H1 (cell line): ENCODE data around the gene POLH. TPM values are rescaled to one million over a fixed set of nuclear protein-coding genes. Genes with fewer than 3 reads are reported as not detected.

ENCODE experiments used
- CTCF ChIA-PET: fragments of 300-600 bp; sonication (Branson Sonifier 250); formaldehyde crosslinking; loops from one replicate; lab custom pipeline; 2021; ENCODE audit not compliant: partially characterized antibody; lab: Charles Lee
- POLR2A ChIA-PET: fragments of 300-600 bp; sonication (Branson Sonifier 250); formaldehyde crosslinking; loops from one replicate; lab custom pipeline; 2021; ENCODE audit warnings: inconsistent platforms; ENCODE audit not compliant: partially characterized antibody; lab: Charles Lee
- DNase-seq, 2 experiments: peaks; one replicate each; pipeline versions ENCODE4 v3.0.0 to v3.0.0-alpha.2; 2010 to 2022; ENCODE audit warnings: low spot score in 2 of 2, low read depth in 1 of 2, mixed read lengths in 1 of 2
- FAIRE-seq: peaks from 2 replicates; lab custom pipeline; 2011; peaks lifted over from hg19 to GRCh38; lab: Jason Lieb, UNC
- H2AFZ ChIP-seq: 2 replicates; pipeline ENCODE4 v1.8.1; 2012; ENCODE audit warnings: low read length, inconsistent platforms
- H2AK5ac ChIP-seq: 2 replicates; pipeline ENCODE4 v1.6.1; 2013; ENCODE audit warnings: low read depth, low read length
- H2BK120ac ChIP-seq: replicated peaks from 2 replicates; pipeline ENCODE3; 2013; ENCODE audit warnings: low read depth, low read length, inconsistent platforms
- H2BK12ac ChIP-seq: 2 replicates; pipeline ENCODE4 v1.6.1; 2013; ENCODE audit warnings: low read depth, low read length
- H2BK15ac ChIP-seq: 2 replicates; pipeline ENCODE4 v1.6.1; 2013; ENCODE audit warnings: low read length
- H2BK20ac ChIP-seq: 2 replicates; pipeline ENCODE4 v1.6.1; 2013; ENCODE audit warnings: low read length
- H2BK5ac ChIP-seq: 2 replicates; pipeline ENCODE4 v1.6.1; 2013; ENCODE audit warnings: low read depth, low read length
- H3K14ac ChIP-seq: 2 replicates; pipeline ENCODE4 v1.6.1; 2013; ENCODE audit warnings: inconsistent platforms; ENCODE audit not compliant: insufficient read length
- H3K18ac ChIP-seq: 2 replicates; pipeline ENCODE4 v1.6.1; 2013; ENCODE audit warnings: low read length; ENCODE audit errors: extremely low read depth
- H3K23ac ChIP-seq: 2 replicates; pipeline ENCODE4 v1.6.1; 2013; ENCODE audit warnings: inconsistent platforms; ENCODE audit not compliant: insufficient read length
- H3K23me2 ChIP-seq: 2 replicates; pipeline ENCODE4 v1.6.1; 2013; ENCODE audit warnings: low read depth, low read length
- H3K27ac ChIP-seq: 2 replicates; pipeline ENCODE4 v1.6.1; 2011; ENCODE audit warnings: low read depth, low read length, inconsistent platforms
- H3K27me3 ChIP-seq, 4 experiments: replicated peaks in 1 of 4; 1 replicate in 1 of 4; 2 replicates in 3 of 4; pipeline versions ENCODE4 v1.6.1 to v1.8.1; 2011 to 2013; ENCODE audit warnings: low read length in 3 of 4, mild to moderate bottlenecking in 3 of 4, inconsistent platforms in 2 of 4, mixed read lengths in 2 of 4, moderate library complexity in 1 of 4; ENCODE audit not compliant: control insufficient read depth in 3 of 4, insufficient read depth in 3 of 4; ENCODE audit errors: extremely low read depth in 1 of 4
- H3K36me3 ChIP-seq, 4 experiments: 2 replicates each; pipeline versions ENCODE4 v1.6.1 to v1.8.1; 2011 to 2013; ENCODE audit warnings: mild to moderate bottlenecking in 4 of 4, low read length in 3 of 4, moderate library complexity in 2 of 4, control low read depth in 1 of 4, inconsistent platforms in 1 of 4; ENCODE audit not compliant: insufficient read depth in 4 of 4, control insufficient read depth in 2 of 4
- H3K4ac ChIP-seq: replicated peaks from 2 replicates; pipeline ENCODE3; 2013; ENCODE audit warnings: low read length, low read depth, mixed read lengths, inconsistent platforms; ENCODE audit not compliant: insufficient read length
- H3K4me1 ChIP-seq, 4 experiments: replicated peaks in 1 of 4; 1 replicate in 1 of 4; 2 replicates in 3 of 4; pipeline versions ENCODE4 v1.6.1 to v1.8.1; 2011 to 2013; ENCODE audit warnings: low read length in 3 of 4, inconsistent platforms in 2 of 4, mixed read lengths in 1 of 4; ENCODE audit not compliant: insufficient read depth in 4 of 4, control insufficient read depth in 3 of 4
- H3K4me2 ChIP-seq, 2 experiments: 2 replicates each; pipeline versions ENCODE4 v1.6.1 to v1.8.1; 2011 to 2013; ENCODE audit warnings: low read depth in 2 of 2, low read length in 2 of 2, control low read depth in 1 of 2, inconsistent platforms in 1 of 2, mild to moderate bottlenecking in 1 of 2; ENCODE audit not compliant: insufficient read depth in 1 of 2
- H3K4me3 ChIP-seq, 4 experiments: fragments of 200-600, 300-600 bp in 1 of 4; sonication (generic), shearing (Covaris generic), sonication (Bioruptor Twin) in 1 of 4; 2 replicates each; pipeline versions ENCODE4 v1.5.1 to v1.8.1; 2011 to 2016; ENCODE audit warnings: low read length in 4 of 4, low read depth in 3 of 4, control low read depth in 2 of 4, inconsistent platforms in 2 of 4, mild to moderate bottlenecking in 2 of 4, mixed read lengths in 1 of 4, moderate library complexity in 1 of 4; ENCODE audit not compliant: insufficient read depth in 2 of 4; ENCODE audit errors: extremely low read depth in 1 of 4
- H3K56ac ChIP-seq: replicated peaks from 2 replicates; pipeline ENCODE3; 2013; ENCODE audit warnings: low read depth, mild to moderate bottlenecking, mixed read lengths, low read length, inconsistent platforms; ENCODE audit not compliant: insufficient read length
- H3K79me1 ChIP-seq: 2 replicates; pipeline ENCODE4 v1.6.1; 2013; ENCODE audit warnings: low read depth, low read length, control low read depth
- H3K79me2 ChIP-seq, 2 experiments: 2 replicates each; pipeline versions ENCODE4 v1.6.1 to v1.8.1; 2012 to 2013; ENCODE audit warnings: low read length in 2 of 2, mild to moderate bottlenecking in 2 of 2, inconsistent platforms in 1 of 2; ENCODE audit not compliant: insufficient read depth in 2 of 2, control insufficient read depth in 1 of 2
- H3K9ac ChIP-seq, 4 experiments: replicated peaks in 1 of 4; 1 replicate in 1 of 4; 2 replicates in 3 of 4; pipeline versions ENCODE4 v1.6.1 to v1.8.1; 2011 to 2013; ENCODE audit warnings: low read depth in 3 of 4, low read length in 3 of 4, control low read depth in 2 of 4, mild to moderate bottlenecking in 2 of 4, moderate library complexity in 2 of 4, inconsistent platforms in 1 of 4; ENCODE audit errors: extremely low read depth in 1 of 4
- H3K9me3 ChIP-seq, 2 experiments: 2 replicates each; pipeline versions ENCODE4 v1.6.1 to v1.8.1; 2012 to 2013; ENCODE audit warnings: mild to moderate bottlenecking in 2 of 2, moderate library complexity in 2 of 2, control low read depth in 1 of 2, inconsistent platforms in 1 of 2, low read depth in 1 of 2, low read length in 1 of 2, mixed read lengths in 1 of 2; ENCODE audit not compliant: insufficient read depth in 2 of 2
- H4K20me1 ChIP-seq, 2 experiments: replicated peaks in 1 of 2; 2 replicates each; pipeline versions ENCODE3 to v1.8.1; 2011 to 2013; ENCODE audit warnings: inconsistent platforms in 2 of 2, low read length in 2 of 2, mild to moderate bottlenecking in 1 of 2; ENCODE audit not compliant: insufficient read depth in 2 of 2, control insufficient read depth in 1 of 2
- H4K5ac ChIP-seq: 2 replicates; pipeline ENCODE4 v1.6.1; 2013; ENCODE audit warnings: low read length, low read depth, mixed read lengths, inconsistent platforms; ENCODE audit not compliant: insufficient read length
- H4K8ac ChIP-seq: 2 replicates; pipeline ENCODE4 v1.8.0; 2013; ENCODE audit warnings: mild to moderate bottlenecking, moderate library complexity, low read length, inconsistent platforms; ENCODE audit not compliant: insufficient read depth; ENCODE audit errors: extremely low read depth
- H4K91ac ChIP-seq: replicated peaks from 2 replicates; pipeline ENCODE3; 2013; ENCODE audit warnings: low read length, mixed read lengths, inconsistent platforms; ENCODE audit not compliant: insufficient read length
- CBX5 ChIP-seq: fragments of 300-800, 300-1000 bp; sonication (generic); IDR thresholded peaks from 2 replicates; pipeline ENCODE4 v1.7.1; 2016; ENCODE audit warnings: antibody characterized with exemption, low read length, low read depth
- CEBPB ChIP-seq: IDR thresholded peaks from 2 replicates; pipeline ENCODE4 v1.6.1; 2012; ENCODE audit warnings: low read depth, low read length
- CHD2 ChIP-seq: IDR thresholded peaks from 2 replicates; pipeline ENCODE4 v1.6.1; 2012; ENCODE audit warnings: low read length, improper control_type of control experiment
- EGR1 ChIP-seq: IDR thresholded peaks from 2 replicates; pipeline ENCODE4 v1.6.1; 2011; ENCODE audit warnings: low read depth, low read length, borderline replicate concordance
- EP300 ChIP-seq, 2 experiments: IDR thresholded peaks; 1 replicate in 1 of 2; 2 replicates in 1 of 2; pipeline ENCODE4 v1.6.1; 2011 to 2012; ENCODE audit warnings: low read depth in 2 of 2, low read length in 2 of 2, mild to moderate bottlenecking in 2 of 2, borderline replicate concordance in 1 of 2, inconsistent platforms in 1 of 2, moderate library complexity in 1 of 2
- JUND ChIP-seq: IDR thresholded peaks from 2 replicates; pipeline ENCODE4 v1.6.1; 2011; ENCODE audit warnings: mild to moderate bottlenecking, improper control_type of control experiment, low read length
- POU5F1 ChIP-seq: IDR thresholded peaks from 2 replicates; pipeline ENCODE4 v1.6.1; 2011; ENCODE audit warnings: low read depth, mild to moderate bottlenecking, low read length, moderate library complexity
- RXRA ChIP-seq: IDR thresholded peaks from 2 replicates; pipeline ENCODE4 v1.6.1; 2011; ENCODE audit warnings: low read depth, mild to moderate bottlenecking, low read length, moderate library complexity; ENCODE audit not compliant: insufficient read depth
- TCF12 ChIP-seq: IDR thresholded peaks from 2 replicates; pipeline ENCODE4 v1.6.1; 2011; ENCODE audit warnings: low read depth, mild to moderate bottlenecking, low read length
- TEAD4 ChIP-seq: IDR thresholded peaks from 2 replicates; pipeline ENCODE4 v1.6.1; 2012; ENCODE audit warnings: low read depth, low read length, inconsistent platforms, mixed read lengths
- WGBS, 2 experiments: shearing (Covaris generic) in 1 of 2; methylation state at CpG; one replicate each; pipeline versions ENCODE4 v1.1.6 to v1.1.7; 2013 to 2015; ENCODE audit warnings: low lambda C conversion rate in 2 of 2, mixed read lengths in 2 of 2, inconsistent platforms in 1 of 2, low coverage in 1 of 2, missing lambda C conversion rate in 1 of 2; ENCODE audit not compliant: insufficient replicate concordance in 2 of 2, insufficient coverage in 1 of 2, insufficient read length in 1 of 2; ENCODE audit errors: extremely low coverage in 1 of 2, missing lambda C conversion rate in 1 of 2; 5-methylcytosine and 5-hydroxymethylcytosine counted together
- polyA plus RNA-seq, 7 experiments: library from polyadenylated mRNA; depleted of rRNA in 3 of 7; stranded (reverse) in 5 of 7; unstranded in 2 of 7; fragments of >200 nt in 5 of 7; fragments of 200-250 nt in 2 of 7; gene quantifications; 1 replicate in 5 of 7; 2 replicates in 1 of 7; 4 replicates in 1 of 7; pipeline versions ENCODE4 v1.2.1 to v1.2.3, GENCODE V29; 2011 to 2013; ENCODE audit warnings: missing spikeins in 2 of 7, mixed read lengths in 2 of 7
- total RNA-seq: library from RNA; stranded (reverse); fragmentation: NEBNext Ultra II Directional; extraction: Animal tissue kit (Norgen Biotek cat#: 25700); gene quantifications from 2 replicates; pipeline ENCODE4 v1.2.1, GENCODE V29; 2021

The POLH gene
- total and polyA plus RNA-seq, 2 of the 8 experiments (the other 6 are each of a cell fraction or from before 2014, with no cell fraction given), result 5.8 to 12.4 TPM

- peak within 1 kb of the TSS; percentile 94; the same call in 1 of the 2 replicates for H4K8ac ChIP-seq
- POLR2A ChIA-PET, result interaction anchor here (0.7 to 2.8 kb wide), 8 partner anchors 8 to 225 kb away, joined by 3 to 23 read pairs (median 4); partner anchors contain the start of gene RSPH9
- H2BK20ac ChIP-seq, result no peak within 1 kb of the TSS
- 13% methylated on average over 37 of the region's 48 CpGs; no CpG with 5 or more reads in 1 of the 2 experiments for WGBS, 2 experiments
- CTCF ChIA-PET, result interaction anchor here (0.8 to 1.8 kb wide), 4 partner anchors 10 to 171 kb away, joined by 3 to 6 read pairs (median 4); partner anchors contain the start of gene RSPH9
- H3K9ac ChIP-seq, result peak within 1 kb of the TSS; percentile 46 to 96 (median 90)
- peak within 1 kb of the TSS; percentile 34 for H3K4ac ChIP-seq
- peak within 1 kb of the TSS; percentile 98 for H2AFZ ChIP-seq
- H3K79me1 ChIP-seq, result peaks cover 10% of the 10 kb centered on the region
- H3K4me1 ChIP-seq, result peaks cover 0 to 10% (median 3%) of the 10 kb centered on the region in 4 experiments; a peak in 4 of 7 replicates
- no peaks in the 10 kb centered on the region for H3K27me3 ChIP-seq
- no peak for FAIRE-seq
- no peak within 1 kb of the TSS for H3K23ac ChIP-seq
- peak within 1 kb of the TSS; percentile 79 for H3K27ac ChIP-seq
- H4K5ac ChIP-seq, result peak within 1 kb of the TSS; percentile 87
- peak; percentile 33 to 90 for DNase-seq
- peak within 1 kb of the TSS; percentile 84; the same call in 1 of the 2 replicates for H2BK5ac ChIP-seq
- H3K36me3 ChIP-seq, result peaks cover 9 to 24% (median 17%) of the 10 kb centered on the region in 4 experiments
- no peak within 1 kb of the TSS for H3K14ac ChIP-seq
- peak within 1 kb of the TSS; percentile 76 for H4K91ac ChIP-seq
- H2AK5ac ChIP-seq, result no peak within 1 kb of the TSS; the same call in 1 of the 2 replicates
- peaks cover 5% of the 10 kb centered on the region for H3K23me2 ChIP-seq
- H3K79me2 ChIP-seq, result peaks cover 3 to 36% of the 10 kb centered on the region in 2 experiments; a peak in 3 of 4 replicates
- no peaks in the 10 kb centered on the region for H4K20me1 ChIP-seq
- H3K4me3 ChIP-seq, result peak within 1 kb of the TSS; percentile 90 to 95 (median 93)
- H3K56ac ChIP-seq, result peak within 1 kb of the TSS; percentile 62
- peak within 1 kb of the TSS; percentile 68 to 80 for H3K4me2 ChIP-seq
- peak within 1 kb of the TSS; percentile 67 for H2BK15ac ChIP-seq
- peak within 1 kb of the TSS; percentile 27; the same call in 1 of the 2 replicates for H2BK12ac ChIP-seq
- peak within 1 kb of the TSS; percentile 95 for H3K18ac ChIP-seq
- no peak within 1 kb of the TSS for H2BK120ac ChIP-seq
- no peaks in the 10 kb centered on the region for H3K9me3 ChIP-seq
- TF ChIP-seq CHD2 (peak; percentile 49; the same call in 1 of the 2 replicates), CEBPB (no peak), EGR1 (no peak; the same call in 1 of the 2 replicates), JUND (no peak), CBX5 (no peak), POU5F1 (no peak), TCF12 (no peak), RXRA (no peak), TEAD4 (no peak), EP300 (IDR thresholded peaks at IDR 0.05; ENCODE audit: borderline replicate concordance in 1 of 2, low read depth in 2 of 2, low read length in 2 of 2) (no peak)
These were observed 59.7 kb downstream of the POLH start, which contains the start of gene MAD2L1BP for GRCh38 chr6:43635387-43636307. TSS of gene MAD2L1BP (plus strand) at chr6:43635840. CDS start at chr6:43635876, 36 bp downstream.
